Colonic mucosa (tissue), 4 donors: ENCODE results near the gene TBC1D8. TPM values are rescaled to one million over a fixed set of nuclear protein-coding genes. Genes with fewer than 3 reads are reported as not detected.

Experiments used
- DNase-seq: peaks from one replicate; pipeline ENCODE4 v3.0.0-alpha.2; 2020
- H3K27ac ChIP-seq: fragments of 200-600 bp; one replicate; pipeline ENCODE4 v1.8.0; 2021
- H3K27me3 ChIP-seq: fragments of 200-600 bp; one replicate; pipeline ENCODE4 v1.8.0; 2021
- H3K36me3 ChIP-seq: fragments of 200-600 bp; one replicate; pipeline ENCODE4 v1.8.0; 2021
- H3K4me1 ChIP-seq: fragments of 200-600 bp; one replicate; pipeline ENCODE4 v1.8.0; 2021; ENCODE audit warnings: mild to moderate bottlenecking
- H3K4me3 ChIP-seq: fragments of 200-600 bp; one replicate; pipeline ENCODE4 v1.8.0; 2021
- H3K9ac ChIP-seq, 2 donors: one replicate each; pipeline ENCODE4 v1.7.0; 2013; ENCODE audit warnings: control low read depth in 2 of 2, low read depth in 2 of 2, low read length in 2 of 2
- H3K9me3 ChIP-seq: fragments of 200-600 bp; one replicate; pipeline ENCODE4 v1.8.0; 2021
- intact Hi-C: fragments of 100-400 bp; cut with DNase I; formaldehyde crosslinking; loops from one replicate; pipeline ENCODE4 v1.14.1; 2022
- total RNA-seq, 2 donors: library from RNA; stranded (reverse); fragmentation: NEBNext Ultra II Directional in 1 of 2; extraction: Animal tissue kit (Norgen Biotek cat#: 25700) in 1 of 2; gene quantifications; one replicate each; pipeline ENCODE4 v1.2.1, GENCODE V29; 2021
- TF ChIP-seq, protein P1 (sequence below): fragments of 200-600 bp; IDR thresholded peaks from one replicate; pipeline ENCODE4 v1.8.0; 2022; ENCODE audit warnings: antibody characterized with exemption, mild to moderate bottlenecking
- donor health status: healthy.
- donor health status: DM: no; HTN: no; CAD: no.
- donor health status: DM: no; HTN: no; CAD: no.

Gene TBC1D8
- total RNA-seq, 2 donors from 2014 or later = 10.3 to 11.8 TPM

DNA sequence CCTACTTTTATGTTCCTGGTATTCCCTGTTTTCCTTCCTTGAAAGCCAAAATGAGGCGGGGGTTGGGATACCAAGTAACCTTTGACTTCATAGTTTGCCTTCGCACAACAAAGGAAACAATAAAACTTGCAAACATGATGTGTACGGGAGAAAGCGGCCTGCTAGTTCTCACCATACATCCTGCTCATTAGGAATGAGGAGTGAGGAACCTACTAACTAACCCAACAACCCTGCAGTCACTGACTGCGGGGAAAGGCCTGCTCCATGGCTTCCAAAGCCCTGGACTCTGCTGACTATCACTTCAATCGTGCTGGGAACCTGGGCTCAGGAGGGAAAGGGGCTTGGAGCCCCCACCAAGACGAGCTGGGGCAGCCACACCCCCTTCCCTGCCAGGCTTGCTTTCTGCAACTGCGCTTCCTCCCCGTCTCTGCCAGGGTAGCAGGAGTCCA lies 124.9 kb downstream of the TBC1D8 start:
- no peak overlapping the region for H3K4me3 ChIP-seq
- peak; percentile 74 for DNase-seq
- H3K36me3 ChIP-seq = no peaks in the 10 kb centered on the region
- peak overlapping the region; percentile 33 to 62 for H3K9ac ChIP-seq
- H3K4me1 ChIP-seq = peaks cover 3% of the 10 kb centered on the region
- no peaks in the 10 kb centered on the region for H3K9me3 ChIP-seq
- H3K27me3 ChIP-seq = no peaks in the 10 kb centered on the region
- H3K27ac ChIP-seq = peak overlapping the region; percentile 56
- intact Hi-C loops = no loop called here
- TF ChIP-seq, protein P1, sequence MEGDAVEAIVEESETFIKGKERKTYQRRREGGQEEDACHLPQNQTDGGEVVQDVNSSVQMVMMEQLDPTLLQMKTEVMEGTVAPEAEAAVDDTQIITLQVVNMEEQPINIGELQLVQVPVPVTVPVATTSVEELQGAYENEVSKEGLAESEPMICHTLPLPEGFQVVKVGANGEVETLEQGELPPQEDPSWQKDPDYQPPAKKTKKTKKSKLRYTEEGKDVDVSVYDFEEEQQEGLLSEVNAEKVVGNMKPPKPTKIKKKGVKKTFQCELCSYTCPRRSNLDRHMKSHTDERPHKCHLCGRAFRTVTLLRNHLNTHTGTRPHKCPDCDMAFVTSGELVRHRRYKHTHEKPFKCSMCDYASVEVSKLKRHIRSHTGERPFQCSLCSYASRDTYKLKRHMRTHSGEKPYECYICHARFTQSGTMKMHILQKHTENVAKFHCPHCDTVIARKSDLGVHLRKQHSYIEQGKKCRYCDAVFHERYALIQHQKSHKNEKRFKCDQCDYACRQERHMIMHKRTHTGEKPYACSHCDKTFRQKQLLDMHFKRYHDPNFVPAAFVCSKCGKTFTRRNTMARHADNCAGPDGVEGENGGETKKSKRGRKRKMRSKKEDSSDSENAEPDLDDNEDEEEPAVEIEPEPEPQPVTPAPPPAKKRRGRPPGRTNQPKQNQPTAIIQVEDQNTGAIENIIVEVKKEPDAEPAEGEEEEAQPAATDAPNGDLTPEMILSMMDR = no peak

DNA sequence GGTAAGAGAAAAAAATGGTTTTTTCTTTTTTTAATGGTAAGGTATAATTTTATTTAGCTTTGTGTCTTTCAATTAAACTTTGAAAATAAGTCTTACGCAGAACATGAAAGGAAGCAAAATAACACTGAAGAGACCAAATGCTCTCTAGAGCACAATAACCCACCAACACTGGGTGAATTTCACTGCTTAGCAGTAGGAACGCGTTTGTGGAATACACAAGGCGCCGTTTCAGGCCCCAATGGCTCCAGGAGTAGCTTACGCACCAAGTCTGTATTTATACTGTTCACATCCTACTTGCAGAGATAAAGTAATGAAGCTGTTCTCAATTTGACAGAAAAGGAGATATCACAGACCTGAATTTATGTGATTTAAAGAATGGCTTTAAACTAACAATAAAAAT lies 125.6 kb downstream of the TBC1D8 start:
- Histone ChIP-seq H3K4me1 (peaks cover 3% of the 10 kb centered on the region), H3K27ac (peak overlapping the region; percentile 56), H3K9ac (no peak overlapping the region), H3K27me3 (no peaks in the 10 kb centered on the region), H3K36me3 (peaks cover 2% of the 10 kb centered on the region), H3K4me3 (no peak overlapping the region), H3K9me3 (no peaks in the 10 kb centered on the region)
- intact Hi-C loops = no loop called here
- TF ChIP-seq, protein P1 = no peak
- DNase-seq = no peak

DNA sequence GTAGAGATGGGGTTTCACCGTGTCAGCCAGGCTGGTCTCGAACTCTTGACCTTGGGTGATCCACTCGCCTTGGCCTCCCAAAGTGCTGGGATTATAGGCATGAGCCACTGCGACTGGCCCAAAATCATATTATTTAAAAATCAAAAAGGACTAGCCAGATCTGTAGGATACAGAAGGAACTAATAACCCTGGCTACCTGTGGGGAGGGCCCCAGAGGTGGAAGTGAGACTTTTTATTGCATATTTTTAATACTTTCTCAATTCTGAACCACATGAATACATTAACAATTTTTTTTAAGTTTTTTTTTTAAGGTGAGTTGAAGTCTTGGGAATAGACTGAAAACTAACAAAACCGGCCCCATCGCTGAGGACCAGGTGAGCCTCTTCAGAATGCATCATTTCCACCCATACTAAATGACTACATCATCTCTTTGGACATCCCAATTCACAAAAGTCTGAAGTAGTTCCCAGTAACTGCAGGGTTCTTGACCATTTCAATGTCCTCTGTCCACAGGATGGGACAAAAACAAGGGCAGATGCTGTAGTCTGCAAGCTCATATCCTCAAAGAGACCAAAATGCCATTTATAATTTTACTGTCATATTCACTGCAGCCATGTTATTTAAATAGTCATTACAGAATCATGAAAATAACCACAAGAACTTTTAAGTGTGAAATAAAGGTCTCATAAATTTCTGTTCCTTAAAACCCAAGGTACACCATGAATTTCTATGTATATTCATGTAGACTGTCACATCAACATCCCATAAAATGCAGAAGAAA lies 127.7 kb downstream of the TBC1D8 start:
- no peak overlapping the region for H3K4me3 ChIP-seq
- intact Hi-C loops = no loop called here
- peaks cover 5% of the 10 kb centered on the region for H3K36me3 ChIP-seq

DNA sequence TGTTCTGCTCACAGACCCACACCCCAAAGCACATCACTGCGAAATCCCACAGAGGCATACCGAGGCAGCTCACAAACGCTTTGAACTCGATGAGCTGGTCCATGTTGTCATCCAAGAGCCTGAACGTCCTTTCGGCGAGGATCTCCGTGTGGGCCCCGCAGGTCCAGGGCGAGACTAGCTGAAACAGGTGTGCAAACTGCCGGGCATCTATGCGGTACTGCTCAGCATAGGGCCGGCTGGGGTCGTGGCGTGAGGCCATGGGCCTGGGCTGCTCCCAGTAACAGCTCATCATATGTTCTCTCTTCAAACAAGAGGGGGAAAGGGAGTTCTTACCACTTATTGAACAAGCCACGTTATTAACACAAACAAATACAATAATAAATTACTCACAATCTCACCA lies 129.0 kb downstream of the TBC1D8 start:
- Histone ChIP-seq H3K4me3 (no peak overlapping the region), H3K27ac (no peak overlapping the region), H3K9ac (no peak overlapping the region), H3K9me3 (no peaks in the 10 kb centered on the region), H3K4me1 (peaks cover 3% of the 10 kb centered on the region), H3K27me3 (no peaks in the 10 kb centered on the region), H3K36me3 (peaks cover 5% of the 10 kb centered on the region)
- no peak for DNase-seq
- intact Hi-C loops = no loop called here
- TF ChIP-seq, protein P1 = no peak

More for the DNA sequence above, 127.7 kb downstream of the TBC1D8 start:
- H3K9me3 ChIP-seq = no peaks in the 10 kb centered on the region
- DNase-seq = no peak
- H3K9ac ChIP-seq = no peak overlapping the region
- no peaks in the 10 kb centered on the region for H3K27me3 ChIP-seq
- TF ChIP-seq, protein P1 = no peak
- H3K4me1 ChIP-seq = peaks cover 3% of the 10 kb centered on the region
- no peak overlapping the region for H3K27ac ChIP-seq

DNA sequence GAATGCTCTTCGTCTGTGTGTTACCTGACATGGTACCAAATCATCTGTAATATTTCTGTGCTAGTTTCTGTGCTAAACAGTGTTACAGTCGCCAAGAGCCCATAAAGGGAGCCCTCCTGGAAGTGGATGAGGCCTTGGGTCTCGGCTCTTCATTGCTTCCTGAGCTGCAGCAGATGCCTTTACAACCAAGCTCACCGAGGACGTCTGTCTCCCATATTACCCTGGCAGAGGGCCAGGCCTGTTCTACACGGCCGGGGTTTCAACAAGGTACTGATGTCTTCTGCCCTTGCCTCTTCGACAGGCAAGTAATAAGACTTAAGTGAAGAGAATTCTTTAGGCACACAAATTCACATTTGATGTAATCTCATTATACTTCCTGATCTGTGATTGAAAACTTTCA lies 132.2 kb downstream of the TBC1D8 start:
- intact Hi-C loops = no loop called here
- Histone ChIP-seq H3K27me3 (no peaks in the 10 kb centered on the region), H3K9me3 (no peaks in the 10 kb centered on the region), H3K36me3 (peaks cover 5% of the 10 kb centered on the region), H3K4me3 (no peak overlapping the region), H3K27ac (no peak overlapping the region), H3K9ac (peak overlapping the region in 1 of 2 donors; percentile 12), H3K4me1 (no peaks in the 10 kb centered on the region)
- DNase-seq = no peak
- TF ChIP-seq, protein P1 = no peak
